Peyer's patch (tissue), 4 donors: ENCODE data around the gene VSTM2B. TPM values are rescaled to one million over a fixed set of nuclear protein-coding genes. Genes with fewer than 3 reads are reported as not detected.

Source experiments
- DNase-seq, 3 donors: peaks; one replicate each; pipeline ENCODE4 v3.0.0-alpha.2; 2017 to 2019
- H3K27ac ChIP-seq, 4 donors: fragments of 200-600 bp; sonication (generic); one replicate each; pipeline ENCODE4 v1.5.1; 2016 to 2019
- H3K27me3 ChIP-seq, 2 donors: fragments of 200-600 bp; sonication (generic); one replicate each; pipeline ENCODE4 v1.5.1; 2019
- H3K36me3 ChIP-seq, 3 donors: fragments of 200-600 bp; sonication (generic); one replicate each; pipeline ENCODE4 v1.5.1; 2016 to 2019
- H3K4me1 ChIP-seq, 4 donors: fragments of 200-600 bp; sonication (generic); one replicate each; pipeline ENCODE4 v1.5.1; 2016 to 2019
- H3K4me3 ChIP-seq, 4 donors: fragments of 200-600 bp; sonication (generic); 1 replicate in 3 of 4; 2 replicates in 1 of 4; pipeline ENCODE4 v1.5.1; 2016 to 2019; ENCODE audit warnings: mild to moderate bottlenecking in 1 of 4
- H3K9me3 ChIP-seq, 4 donors: fragments of 200-600 bp; sonication (generic); one replicate each; pipeline ENCODE4 v1.5.1; 2016 to 2019; ENCODE audit warnings: mild to moderate bottlenecking in 1 of 4
- CTCF ChIP-seq, 6 experiments: fragments of 450-650 bp in 4 of 6; fragments of 200-600 bp in 2 of 6; sonication (generic) in 1 of 6; IDR thresholded peaks; one replicate each; pipeline ENCODE4 v1.5.1; 2017 to 2019; ENCODE audit warnings: antibody characterized with exemption in 6 of 6, mild to moderate bottlenecking in 3 of 6, moderate library complexity in 1 of 6
- POLR2A ChIP-seq, 2 donors: fragments of 450-650 bp; IDR thresholded peaks; one replicate each; pipeline ENCODE4 v1.5.1; 2017; ENCODE audit warnings: antibody characterized with exemption in 2 of 2, mild to moderate bottlenecking in 2 of 2, moderate library complexity in 2 of 2
- total RNA-seq, 4 donors: library from RNA; depleted of rRNA; stranded (reverse); fragments of >200 nt; gene quantifications; one replicate each; pipeline ENCODE4 v1.1.0, GENCODE V29; 2016

Gene VSTM2B
- total RNA-seq, 4 donors from 2014 or later = not detected

GRCh38 chr19:29559743-29560142 lies 33.9 kb downstream of the VSTM2B start:
- Histone ChIP-seq H3K36me3 (no peaks in the 10 kb centered on the region), H3K9me3 (peaks cover 0 to 8% (median 2%) of the 10 kb centered on the region in 4 donors), H3K27me3 (no peaks in the 10 kb centered on the region), H3K4me1 (no peaks in the 10 kb centered on the region), H3K27ac (no peak overlapping the region), H3K4me3 (no peak overlapping the region)
- no peak for DNase-seq
- TF ChIP-seq POLR2A (IDR thresholded peaks at IDR 0.05) (no peak), CTCF (IDR thresholded peaks at IDR 0.05) (no peak)

- Histone ChIP-seq H3K27ac (no peak overlapping the region), H3K4me1 (no peaks in the 10 kb centered on the region), H3K4me3 (no peak overlapping the region), H3K36me3 (no peaks in the 10 kb centered on the region), H3K9me3 (peaks cover 0 to 8% (median 2%) of the 10 kb centered on the region in 4 donors), H3K27me3 (no peaks in the 10 kb centered on the region)
- TF ChIP-seq POLR2A (IDR thresholded peaks at IDR 0.05) = no peak
- no peak for TF ChIP-seq CTCF (IDR thresholded peaks at IDR 0.05)
- no peak for DNase-seq
Measured at GRCh38 chr19:29560313-29561075, 34.7 kb downstream of the VSTM2B start.

GRCh38 chr19:29561601-29562000 lies 35.8 kb downstream of the VSTM2B start:
- Histone ChIP-seq H3K9me3 (peaks cover 0 to 8% (median 2%) of the 10 kb centered on the region in 4 donors), H3K36me3 (no peaks in the 10 kb centered on the region), H3K27me3 (no peaks in the 10 kb centered on the region), H3K4me1 (no peaks in the 10 kb centered on the region), H3K4me3 (no peak overlapping the region), H3K27ac (no peak overlapping the region)
- TF ChIP-seq CTCF (IDR thresholded peaks at IDR 0.05) (no peak), POLR2A (IDR thresholded peaks at IDR 0.05) (no peak)
- no peak for DNase-seq

GRCh38 chr19:29562299-29563297 lies 36.8 kb downstream of the VSTM2B start:
- Histone ChIP-seq H3K4me1 (no peaks in the 10 kb centered on the region), H3K4me3 (no peak overlapping the region), H3K9me3 (peaks cover 0 to 8% (median 0%) of the 10 kb centered on the region in 4 donors), H3K27ac (no peak overlapping the region), H3K36me3 (no peaks in the 10 kb centered on the region), H3K27me3 (no peaks in the 10 kb centered on the region)
- no peak for TF ChIP-seq CTCF (IDR thresholded peaks at IDR 0.05)
- TF ChIP-seq POLR2A (IDR thresholded peaks at IDR 0.05) = no peak
- no peak for DNase-seq

- H3K4me3 ChIP-seq = no peak overlapping the region
- no peak for DNase-seq
- no peaks in the 10 kb centered on the region for H3K36me3 ChIP-seq
- H3K27me3 ChIP-seq = no peaks in the 10 kb centered on the region
- no peak for TF ChIP-seq POLR2A (IDR thresholded peaks at IDR 0.05)
- no peak for TF ChIP-seq CTCF (IDR thresholded peaks at IDR 0.05)
- H3K4me1 ChIP-seq = no peaks in the 10 kb centered on the region
- peaks cover 0 to 8% (median 0%) of the 10 kb centered on the region in 4 donors for H3K9me3 ChIP-seq
- no peak overlapping the region for H3K27ac ChIP-seq
Measured at GRCh38 chr19:29563486-29564101, 37.8 kb downstream of the VSTM2B start.
